CD4-positive, alpha-beta T cell (primary cell): ENCODE results near the gene SPG7. TPM values are rescaled to one million over a fixed set of nuclear protein-coding genes. Genes with fewer than 3 reads are reported as not detected.

Experiments
- ATAC-seq: fragments of 200-7000 bp; cut with Tn5 transposase; one replicate; pipeline ENCODE4 v1.10.0; 2022; ENCODE audit warnings: mild to moderate bottlenecking; ENCODE audit not compliant: poor library complexity
- CTCF ChIA-PET: fragments of 350-600 bp; sonication (Branson Sonifier 250); formaldehyde crosslinking; loops from one replicate; lab custom pipeline; 2021; ENCODE audit warnings: antibody characterized with exemption, inconsistent platforms; lab: Charles Lee
- POLR2A ChIA-PET: fragments of 350-600 bp; sonication (Branson Sonifier 250); formaldehyde crosslinking; loops from one replicate; lab custom pipeline; 2021; ENCODE audit warnings: antibody characterized with exemption, inconsistent platforms; lab: Charles Lee
- DNase-seq, 14 experiments: peaks; one replicate each; pipeline ENCODE4 v3.0.0-alpha.2; 2013 to 2020; ENCODE audit warnings: mixed read lengths in 2 of 14
- H3K27ac ChIP-seq, 2 donors: one replicate each; pipeline versions ENCODE4 v1.5.1 to v1.7.0; 2013; ENCODE audit warnings: low read length in 2 of 2, low read depth in 1 of 2, mild to moderate bottlenecking in 1 of 2
- H3K27me3 ChIP-seq, 2 experiments: 1 replicate in 1 of 2; 2 replicates in 1 of 2; pipeline versions ENCODE4 v1.6.1 to v1.7.0; 2013; ENCODE audit warnings: low read length in 2 of 2, control low read depth in 1 of 2, mild to moderate bottlenecking in 1 of 2, moderate library complexity in 1 of 2; ENCODE audit not compliant: insufficient read depth in 2 of 2, control insufficient read depth in 1 of 2
- H3K36me3 ChIP-seq: one replicate; pipeline ENCODE4 v1.6.1; 2013; ENCODE audit warnings: low read length, control low read depth; ENCODE audit not compliant: insufficient read depth
- H3K4me1 ChIP-seq: one replicate; pipeline ENCODE4 v1.6.1; 2013; ENCODE audit warnings: low read length, control low read depth; ENCODE audit not compliant: insufficient read depth
- H3K4me3 ChIP-seq: one replicate; pipeline ENCODE4 v1.5.1; 2013; ENCODE audit warnings: mild to moderate bottlenecking, low read length, moderate library complexity
- H3K9me3 ChIP-seq, 2 experiments: 1 replicate in 1 of 2; 2 replicates in 1 of 2; pipeline versions ENCODE4 v1.6.1 to v1.7.0; 2013; ENCODE audit warnings: low read length in 2 of 2, mild to moderate bottlenecking in 2 of 2, control low read depth in 1 of 2, moderate library complexity in 1 of 2; ENCODE audit not compliant: control insufficient read depth in 1 of 2, insufficient read depth in 1 of 2
- H3K27ac Mint-ChIP-seq: one replicate; pipeline ENCODE4 v1.8.0; 2020; ENCODE audit warnings: mixed read lengths
- H3K27me3 Mint-ChIP-seq: one replicate; pipeline ENCODE4 v1.8.0; 2021; ENCODE audit warnings: mixed read lengths
- H3K36me3 Mint-ChIP-seq: one replicate; pipeline ENCODE4 v1.8.0; 2021; ENCODE audit warnings: low read depth, mixed read lengths
- H3K4me1 Mint-ChIP-seq: one replicate; pipeline ENCODE4 v1.8.0; 2021; ENCODE audit warnings: low read depth, mixed read lengths
- H3K4me3 Mint-ChIP-seq: one replicate; pipeline ENCODE4 v1.8.0; 2020; ENCODE audit warnings: mild to moderate bottlenecking, mixed read lengths
- H3K9me3 Mint-ChIP-seq: one replicate; pipeline ENCODE4 v1.8.0; 2020; ENCODE audit warnings: mixed read lengths
- intact Hi-C, 2 experiments: fragments of 100-400 bp; cut with DNase I in 1 of 2; cut with micrococcal nuclease in 1 of 2; formaldehyde crosslinking; loops; one replicate each; pipeline versions ENCODE4 v1.15.1 to v1.9.0; 2023 to 2025; cut with DNase I, micrococcal nuclease
- total RNA-seq, 174 experiments: library from RNA in 2 of 174; stranded (reverse) in 2 of 174; gene quantifications; one replicate each; pipeline ENCODE4 v1.2.3 and lab custom pipeline; 2021 to 2026
- TF ChIP-seq, protein P1 (sequence below): fragments of 200-600 bp; IDR thresholded peaks from one replicate; pipeline ENCODE4 v1.8.0; 2022; ENCODE audit warnings: antibody characterized with exemption, mild to moderate bottlenecking

Gene SPG7
- total RNA-seq, 2 experiments from 2014 or later: 163 to 167 TPM

DNA sequence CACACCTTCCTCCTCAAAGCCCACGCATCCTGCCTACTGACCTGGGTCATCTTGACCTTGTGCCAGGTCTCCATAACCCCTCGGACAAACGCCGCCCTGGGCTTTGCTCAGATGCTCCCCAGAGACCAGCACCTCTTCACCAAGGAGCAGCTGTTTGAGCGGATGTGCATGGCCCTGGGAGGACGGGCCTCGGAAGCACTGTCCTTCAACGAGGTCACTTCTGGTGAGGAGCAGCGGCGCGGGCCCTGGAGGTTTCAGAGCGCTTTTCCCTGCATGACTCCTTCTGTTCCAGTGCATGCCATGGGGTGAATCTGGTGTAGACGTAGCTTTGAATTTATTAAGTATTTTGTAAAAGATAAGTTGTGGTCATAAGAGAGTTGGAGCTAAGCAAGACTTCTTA lies 44.7 kb downstream of the SPG7 start:
- no peak for DNase-seq
- ATAC-seq: no peak
- Mint-ChIP-seq H3K27me3 (no peaks in the 10 kb centered on the region), H3K4me1 (peaks cover 23% of the 10 kb centered on the region), H3K9me3 (no peaks in the 10 kb centered on the region), H3K4me3 (no peak overlapping the region), H3K36me3 (peaks cover 63% of the 10 kb centered on the region), H3K27ac (no peak overlapping the region)
- Histone ChIP-seq H3K4me3 (no peak overlapping the region), H3K36me3 (peaks cover 58% of the 10 kb centered on the region), H3K27ac (no peak overlapping the region), H3K27me3 (no peaks in the 10 kb centered on the region), H3K4me1 (peaks cover 30% of the 10 kb centered on the region), H3K9me3 (no peaks in the 10 kb centered on the region)
- ChIA-PET POLR2A (no interaction called here), CTCF (no interaction called here)
- TF ChIP-seq, protein P1, sequence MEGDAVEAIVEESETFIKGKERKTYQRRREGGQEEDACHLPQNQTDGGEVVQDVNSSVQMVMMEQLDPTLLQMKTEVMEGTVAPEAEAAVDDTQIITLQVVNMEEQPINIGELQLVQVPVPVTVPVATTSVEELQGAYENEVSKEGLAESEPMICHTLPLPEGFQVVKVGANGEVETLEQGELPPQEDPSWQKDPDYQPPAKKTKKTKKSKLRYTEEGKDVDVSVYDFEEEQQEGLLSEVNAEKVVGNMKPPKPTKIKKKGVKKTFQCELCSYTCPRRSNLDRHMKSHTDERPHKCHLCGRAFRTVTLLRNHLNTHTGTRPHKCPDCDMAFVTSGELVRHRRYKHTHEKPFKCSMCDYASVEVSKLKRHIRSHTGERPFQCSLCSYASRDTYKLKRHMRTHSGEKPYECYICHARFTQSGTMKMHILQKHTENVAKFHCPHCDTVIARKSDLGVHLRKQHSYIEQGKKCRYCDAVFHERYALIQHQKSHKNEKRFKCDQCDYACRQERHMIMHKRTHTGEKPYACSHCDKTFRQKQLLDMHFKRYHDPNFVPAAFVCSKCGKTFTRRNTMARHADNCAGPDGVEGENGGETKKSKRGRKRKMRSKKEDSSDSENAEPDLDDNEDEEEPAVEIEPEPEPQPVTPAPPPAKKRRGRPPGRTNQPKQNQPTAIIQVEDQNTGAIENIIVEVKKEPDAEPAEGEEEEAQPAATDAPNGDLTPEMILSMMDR: no peak
- intact Hi-C loops: no loop called here

- Mint-ChIP-seq H3K27ac (no peak overlapping the region), H3K4me3 (no peak overlapping the region), H3K4me1 (peaks cover 20% of the 10 kb centered on the region), H3K27me3 (no peaks in the 10 kb centered on the region), H3K9me3 (no peaks in the 10 kb centered on the region), H3K36me3 (peaks cover 55% of the 10 kb centered on the region)
- TF ChIP-seq, protein P1: no peak
- no peak overlapping the region for H3K4me3 ChIP-seq
- CTCF ChIA-PET: no interaction called here
- H3K27ac ChIP-seq: no peak overlapping the region
- DNase-seq (no peak), ATAC-seq (no peak)
- POLR2A ChIA-PET: interaction anchor here (1.0 kb wide), 1 partner anchor 19 kb away, joined by 3 read pairs; no protein-coding TSS in a partner anchor
- H3K36me3 ChIP-seq: peaks cover 53% of the 10 kb centered on the region
- intact Hi-C loops: no loop called here
- H3K4me1 ChIP-seq: peaks cover 25% of the 10 kb centered on the region
- no peaks in the 10 kb centered on the region for H3K9me3 ChIP-seq
- H3K27me3 ChIP-seq: no peaks in the 10 kb centered on the region
These were observed 45.5 kb downstream of the SPG7 start for GRCh38 chr16:89553733-89554132.

DNA sequence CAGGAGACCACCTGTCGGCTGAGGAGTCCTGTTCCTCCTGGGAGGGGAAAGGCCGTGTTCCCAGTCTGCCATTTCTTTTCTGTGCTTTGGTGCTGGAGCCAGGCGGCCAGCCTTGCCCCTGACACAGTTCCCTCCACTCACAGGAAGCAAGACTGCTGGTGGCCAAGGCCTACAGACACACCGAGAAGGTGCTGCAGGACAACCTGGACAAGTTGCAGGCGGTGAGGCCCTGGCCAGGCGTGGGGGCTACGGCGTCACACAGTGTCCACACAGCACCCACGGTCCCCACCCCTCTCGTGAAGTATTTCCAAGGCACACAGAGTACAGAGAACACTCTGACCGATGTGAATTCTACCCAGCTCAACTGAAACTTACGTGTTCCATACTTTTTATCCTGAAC lies 46.1 kb downstream of the SPG7 start:
- Mint-ChIP-seq H3K27me3 (no peaks in the 10 kb centered on the region), H3K9me3 (no peaks in the 10 kb centered on the region), H3K27ac (no peak overlapping the region), H3K4me1 (peaks cover 14% of the 10 kb centered on the region), H3K4me3 (no peak overlapping the region), H3K36me3 (peaks cover 49% of the 10 kb centered on the region)
- Histone ChIP-seq H3K27me3 (no peaks in the 10 kb centered on the region), H3K27ac (no peak overlapping the region), H3K4me3 (no peak overlapping the region), H3K9me3 (no peaks in the 10 kb centered on the region), H3K4me1 (peaks cover 22% of the 10 kb centered on the region), H3K36me3 (peaks cover 47% of the 10 kb centered on the region)
- no peak for DNase-seq
- ChIA-PET POLR2A (interaction anchor here (1.0 kb wide), 1 partner anchor 20 kb away, joined by 3 read pairs; no protein-coding TSS in a partner anchor), CTCF (no interaction called here)
- TF ChIP-seq, protein P1: no peak
- no peak for ATAC-seq
- intact Hi-C loops: no loop called here
